T-helper 1 cell treated with Interleukin-12 subunit alpha and Interleukin-12 subunit beta and Interleukin-4 antibody, amounts not matched to agents 30 μg/mL and 1 μg/mL, for 36 hours (primary cell): ENCODE measurements around the gene VAC14.

Source experiments
- H3K27ac Mint-ChIP-seq: one replicate; pipeline ENCODE4 v1.8.0; 2021; ENCODE audit warnings: mild to moderate bottlenecking, mixed read lengths
- H3K27me3 Mint-ChIP-seq: one replicate; pipeline ENCODE4 v1.8.0; 2021; ENCODE audit warnings: low read depth, mixed read lengths
- H3K36me3 Mint-ChIP-seq: one replicate; pipeline ENCODE4 v1.8.0; 2021; ENCODE audit warnings: low read depth, mixed read lengths
- H3K4me1 Mint-ChIP-seq: one replicate; pipeline ENCODE4 v1.8.0; 2021; ENCODE audit warnings: low read depth, mixed read lengths
- H3K4me3 Mint-ChIP-seq: one replicate; pipeline ENCODE4 v1.8.0; 2021; ENCODE audit warnings: mild to moderate bottlenecking, moderate library complexity, mixed read lengths
- H3K9me3 Mint-ChIP-seq: one replicate; pipeline ENCODE4 v1.8.0; 2021; ENCODE audit warnings: mixed read lengths

VAC14 gene

GRCh38 chr16:70777496-70777895, 23.5 kb downstream of the VAC14 start:
- H3K27me3 Mint-ChIP-seq = no peaks in the 10 kb centered on the region
- no peak overlapping the region for H3K4me3 Mint-ChIP-seq
- H3K27ac Mint-ChIP-seq = no peak overlapping the region
- H3K9me3 Mint-ChIP-seq = no peaks in the 10 kb centered on the region
- H3K36me3 Mint-ChIP-seq = peaks cover 25% of the 10 kb centered on the region
- no peaks in the 10 kb centered on the region for H3K4me1 Mint-ChIP-seq

GRCh38 chr16:70775399-70775798, 25.6 kb downstream of the VAC14 start:
- H3K27ac Mint-ChIP-seq = no peak overlapping the region
- H3K27me3 Mint-ChIP-seq = no peaks in the 10 kb centered on the region
- peaks cover 12% of the 10 kb centered on the region for H3K36me3 Mint-ChIP-seq
- no peak overlapping the region for H3K4me3 Mint-ChIP-seq
- H3K9me3 Mint-ChIP-seq = no peaks in the 10 kb centered on the region
- peaks cover 5% of the 10 kb centered on the region for H3K4me1 Mint-ChIP-seq

GRCh38 chr16:70774261-70774660, 26.7 kb downstream of the VAC14 start:
- Mint-ChIP-seq H3K36me3 (peaks cover 14% of the 10 kb centered on the region), H3K27me3 (no peaks in the 10 kb centered on the region), H3K4me1 (peaks cover 5% of the 10 kb centered on the region), H3K27ac (no peak overlapping the region), H3K4me3 (no peak overlapping the region), H3K9me3 (no peaks in the 10 kb centered on the region)

- no peaks in the 10 kb centered on the region for H3K27me3 Mint-ChIP-seq
- H3K4me1 Mint-ChIP-seq = peaks cover 5% of the 10 kb centered on the region
- no peaks in the 10 kb centered on the region for H3K9me3 Mint-ChIP-seq
- H3K36me3 Mint-ChIP-seq = peaks cover 11% of the 10 kb centered on the region
- no peak overlapping the region for H3K27ac Mint-ChIP-seq
- no peak overlapping the region for H3K4me3 Mint-ChIP-seq
Observed at GRCh38 chr16:70772493-70772892, 28.5 kb downstream of the VAC14 start.

GRCh38 chr16:70770626-70771552, 30.1 kb downstream of the VAC14 start:
- Mint-ChIP-seq H3K27ac (peak overlapping the region; percentile 26), H3K4me3 (no peak overlapping the region), H3K4me1 (peaks cover 5% of the 10 kb centered on the region), H3K27me3 (no peaks in the 10 kb centered on the region), H3K9me3 (no peaks in the 10 kb centered on the region), H3K36me3 (peaks cover 10% of the 10 kb centered on the region)

GRCh38 chr16:70770291-70770625, 30.7 kb downstream of the VAC14 start:
- Mint-ChIP-seq H3K27me3 (no peaks in the 10 kb centered on the region), H3K36me3 (peaks cover 10% of the 10 kb centered on the region), H3K27ac (no peak overlapping the region), H3K4me3 (no peak overlapping the region), H3K4me1 (peaks cover 5% of the 10 kb centered on the region), H3K9me3 (no peaks in the 10 kb centered on the region)

- Mint-ChIP-seq H3K9me3 (no peaks in the 10 kb centered on the region), H3K27ac (peak overlapping the region; percentile 31), H3K36me3 (peaks cover 10% of the 10 kb centered on the region), H3K27me3 (no peaks in the 10 kb centered on the region), H3K4me3 (no peak overlapping the region), H3K4me1 (peaks cover 5% of the 10 kb centered on the region)
Observed at GRCh38 chr16:70769761-70770160, 31.2 kb downstream of the VAC14 start.

- no peaks in the 10 kb centered on the region for H3K27me3 Mint-ChIP-seq
- no peaks in the 10 kb centered on the region for H3K9me3 Mint-ChIP-seq
- H3K36me3 Mint-ChIP-seq = peaks cover 10% of the 10 kb centered on the region
- no peak overlapping the region for H3K4me3 Mint-ChIP-seq
- peaks cover 5% of the 10 kb centered on the region for H3K4me1 Mint-ChIP-seq
- no peak overlapping the region for H3K27ac Mint-ChIP-seq
Observed at GRCh38 chr16:70769131-70769530, 31.8 kb downstream of the VAC14 start.

GRCh38 chr16:70768203-70768580, 32.8 kb downstream of the VAC14 start:
- Mint-ChIP-seq H3K4me1 (peaks cover 5% of the 10 kb centered on the region), H3K4me3 (no peak overlapping the region), H3K27ac (no peak overlapping the region), H3K9me3 (no peaks in the 10 kb centered on the region), H3K36me3 (peaks cover 10% of the 10 kb centered on the region), H3K27me3 (no peaks in the 10 kb centered on the region)

GRCh38 chr16:70767377-70768202, 33.4 kb downstream of the VAC14 start:
- Mint-ChIP-seq H3K4me3 (no peak overlapping the region), H3K36me3 (peaks cover 10% of the 10 kb centered on the region), H3K9me3 (no peaks in the 10 kb centered on the region), H3K4me1 (peaks cover 5% of the 10 kb centered on the region), H3K27me3 (no peaks in the 10 kb centered on the region), H3K27ac (no peak overlapping the region)

- Mint-ChIP-seq H3K9me3 (no peaks in the 10 kb centered on the region), H3K4me1 (peaks cover 5% of the 10 kb centered on the region), H3K27ac (no peak overlapping the region), H3K27me3 (no peaks in the 10 kb centered on the region), H3K36me3 (peaks cover 7% of the 10 kb centered on the region), H3K4me3 (no peak overlapping the region)
Observed at GRCh38 chr16:70766658-70767057, 34.3 kb downstream of the VAC14 start.

- peaks cover 7% of the 10 kb centered on the region for H3K36me3 Mint-ChIP-seq
- no peak overlapping the region for H3K27ac Mint-ChIP-seq
Observed at GRCh38 chr16:70766176-70766575, 34.8 kb downstream of the VAC14 start.

GRCh38 chr16:70765491-70765890, 35.5 kb downstream of the VAC14 start:
- Mint-ChIP-seq H3K36me3 (peaks cover 9% of the 10 kb centered on the region), H3K27ac (no peak overlapping the region), H3K9me3 (no peaks in the 10 kb centered on the region), H3K4me1 (no peaks in the 10 kb centered on the region), H3K27me3 (no peaks in the 10 kb centered on the region), H3K4me3 (no peak overlapping the region)

More at GRCh38 chr16:70766176-70766575, 34.8 kb downstream of the VAC14 start:
- Mint-ChIP-seq H3K9me3 (no peaks in the 10 kb centered on the region), H3K4me1 (peaks cover 5% of the 10 kb centered on the region), H3K27me3 (no peaks in the 10 kb centered on the region), H3K4me3 (no peak overlapping the region)

GRCh38 chr16:70764632-70765031, 36.3 kb downstream of the VAC14 start:
- Mint-ChIP-seq H3K9me3 (no peaks in the 10 kb centered on the region), H3K27me3 (no peaks in the 10 kb centered on the region), H3K36me3 (peaks cover 6% of the 10 kb centered on the region), H3K4me3 (no peak overlapping the region), H3K27ac (no peak overlapping the region), H3K4me1 (no peaks in the 10 kb centered on the region)

GRCh38 chr16:70760221-70760620, 40.7 kb downstream of the VAC14 start:
- Mint-ChIP-seq H3K27me3 (no peaks in the 10 kb centered on the region), H3K27ac (no peak overlapping the region), H3K4me3 (no peak overlapping the region), H3K36me3 (peaks cover 9% of the 10 kb centered on the region), H3K9me3 (no peaks in the 10 kb centered on the region), H3K4me1 (no peaks in the 10 kb centered on the region)
